Measurements from ENCODE around the gene SPDYE6. TPM values are rescaled to one million over a fixed set of nuclear protein-coding genes. Genes with fewer than 3 reads are reported as not detected.

The SPDYE6 gene
- total and polyA plus RNA-seq, 4 donors = 0.08 to 0.10 TPM; not detected in 2

- WGBS, 2 donors = 79 to 88% methylated on average over 29 to 37 of the region's 37 CpGs
- DNase-seq (no peak), ATAC-seq (ENCODE audit: insufficient read depth, low FRiP score) (no peak)
- H3K36me3 ChIP-seq (ENCODE audit: control insufficient read depth in 4 of 4, insufficient read depth in 4 of 4, low read length in 4 of 4) = peaks cover 0 to 5% (median 0%) of the 10 kb centered on the region in 4 donors
- H3K9ac ChIP-seq (ENCODE audit: insufficient read depth in 1 of 2, low read length in 2 of 2) = no peak overlapping the region
- no peak overlapping the region for H3K4me3 ChIP-seq
- H3K27ac ChIP-seq (ENCODE audit: low read depth in 1 of 2, low read length in 1 of 2) = no peak overlapping the region
- no peaks in the 10 kb centered on the region for H3K9me3 ChIP-seq (ENCODE audit: control insufficient read depth in 4 of 4, insufficient read depth in 3 of 4, low read length in 3 of 4)
- TF ChIP-seq, protein P1, sequence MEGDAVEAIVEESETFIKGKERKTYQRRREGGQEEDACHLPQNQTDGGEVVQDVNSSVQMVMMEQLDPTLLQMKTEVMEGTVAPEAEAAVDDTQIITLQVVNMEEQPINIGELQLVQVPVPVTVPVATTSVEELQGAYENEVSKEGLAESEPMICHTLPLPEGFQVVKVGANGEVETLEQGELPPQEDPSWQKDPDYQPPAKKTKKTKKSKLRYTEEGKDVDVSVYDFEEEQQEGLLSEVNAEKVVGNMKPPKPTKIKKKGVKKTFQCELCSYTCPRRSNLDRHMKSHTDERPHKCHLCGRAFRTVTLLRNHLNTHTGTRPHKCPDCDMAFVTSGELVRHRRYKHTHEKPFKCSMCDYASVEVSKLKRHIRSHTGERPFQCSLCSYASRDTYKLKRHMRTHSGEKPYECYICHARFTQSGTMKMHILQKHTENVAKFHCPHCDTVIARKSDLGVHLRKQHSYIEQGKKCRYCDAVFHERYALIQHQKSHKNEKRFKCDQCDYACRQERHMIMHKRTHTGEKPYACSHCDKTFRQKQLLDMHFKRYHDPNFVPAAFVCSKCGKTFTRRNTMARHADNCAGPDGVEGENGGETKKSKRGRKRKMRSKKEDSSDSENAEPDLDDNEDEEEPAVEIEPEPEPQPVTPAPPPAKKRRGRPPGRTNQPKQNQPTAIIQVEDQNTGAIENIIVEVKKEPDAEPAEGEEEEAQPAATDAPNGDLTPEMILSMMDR (IDR thresholded peaks at IDR 0.05; ENCODE audit: control extremely low read depth, extremely low read depth) = no peak
- no peaks in the 10 kb centered on the region for H3K27me3 ChIP-seq (ENCODE audit: control insufficient read depth in 3 of 3, insufficient read depth in 3 of 3, low read length in 2 of 3)
- peaks cover 0 to 12% (median 0%) of the 10 kb centered on the region in 5 donors for H3K4me1 ChIP-seq (ENCODE audit: control insufficient read depth in 5 of 5, insufficient read depth in 5 of 5, low read length in 5 of 5)
Measured at GRCh38 chr7:102320601-102321350, 35.5 kb downstream of the SPDYE6 start.

DNA sequence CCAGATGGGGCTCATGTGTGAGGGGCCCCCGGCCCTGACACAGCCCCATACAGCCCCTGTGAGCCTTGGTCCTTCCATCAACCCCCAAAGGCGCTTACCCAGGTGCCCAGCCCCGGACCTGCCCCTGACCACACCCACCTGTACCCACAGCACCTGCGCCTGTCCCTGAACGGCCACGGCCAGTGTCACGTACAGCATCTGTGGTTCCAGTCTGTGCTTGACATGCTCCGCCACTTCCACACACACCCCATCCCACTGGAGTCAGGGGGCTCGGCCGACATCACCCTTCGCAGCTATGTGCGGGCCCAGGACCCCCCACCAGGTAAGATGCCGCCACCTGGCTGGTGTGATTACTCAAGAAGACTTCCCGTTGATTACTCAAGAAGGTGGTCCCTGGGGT lies 36.1 kb downstream of the SPDYE6 start:
- H3K27ac ChIP-seq (ENCODE audit: low read depth in 1 of 2, low read length in 1 of 2) = no peak overlapping the region
- peaks cover 0 to 5% (median 0%) of the 10 kb centered on the region in 4 donors for H3K36me3 ChIP-seq (ENCODE audit: control insufficient read depth in 4 of 4, insufficient read depth in 4 of 4, low read length in 4 of 4)
- H3K9me3 ChIP-seq (ENCODE audit: control insufficient read depth in 4 of 4, insufficient read depth in 3 of 4, low read length in 3 of 4) = no peaks in the 10 kb centered on the region
- no peaks in the 10 kb centered on the region for H3K27me3 ChIP-seq (ENCODE audit: control insufficient read depth in 3 of 3, insufficient read depth in 3 of 3, low read length in 2 of 3)
- peaks cover 0 to 12% (median 0%) of the 10 kb centered on the region in 5 donors for H3K4me1 ChIP-seq (ENCODE audit: control insufficient read depth in 5 of 5, insufficient read depth in 5 of 5, low read length in 5 of 5)
- H3K9ac ChIP-seq (ENCODE audit: insufficient read depth in 1 of 2, low read length in 2 of 2) = no peak overlapping the region
- TF ChIP-seq, protein P1 (IDR thresholded peaks at IDR 0.05; ENCODE audit: control extremely low read depth, extremely low read depth) = no peak
- WGBS, 2 donors = 93 to 95% methylated on average over 14 of the region's 14 CpGs
- no peak overlapping the region for H3K4me3 ChIP-seq
- DNase-seq (no peak), ATAC-seq (ENCODE audit: insufficient read depth, low FRiP score) (no peak)

DNA sequence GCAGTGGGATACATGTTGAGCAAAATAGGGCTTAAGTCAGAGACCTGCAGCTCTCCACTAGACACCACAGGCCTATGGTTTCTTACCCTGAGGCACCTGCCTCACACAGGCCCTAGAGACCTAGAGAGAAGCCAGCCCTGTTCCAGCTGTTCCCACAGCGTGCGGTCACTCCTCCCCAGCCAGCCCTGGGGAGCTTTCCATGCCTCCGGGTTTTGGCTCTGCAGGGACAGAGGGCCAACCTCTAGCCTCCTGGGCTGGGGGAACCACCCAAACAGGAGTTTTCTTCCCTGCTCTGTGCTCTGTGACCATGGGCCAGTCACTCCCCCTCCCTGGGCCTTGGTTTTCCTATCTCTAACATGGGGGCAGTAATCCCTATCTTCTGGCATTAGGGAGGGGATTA lies 36.6 kb downstream of the SPDYE6 start:
- no peaks in the 10 kb centered on the region for H3K9me3 ChIP-seq (ENCODE audit: control insufficient read depth in 4 of 4, insufficient read depth in 3 of 4, low read length in 3 of 4)
- H3K36me3 ChIP-seq (ENCODE audit: control insufficient read depth in 4 of 4, insufficient read depth in 4 of 4, low read length in 4 of 4) = peaks cover 0 to 5% (median 0%) of the 10 kb centered on the region in 4 donors
- H3K27ac ChIP-seq (ENCODE audit: low read depth in 1 of 2, low read length in 1 of 2) = no peak overlapping the region
- ATAC-seq (ENCODE audit: insufficient read depth, low FRiP score) = no peak
- no peak overlapping the region for H3K4me3 ChIP-seq
- peaks cover 0 to 12% (median 0%) of the 10 kb centered on the region in 5 donors for H3K4me1 ChIP-seq (ENCODE audit: control insufficient read depth in 5 of 5, insufficient read depth in 5 of 5, low read length in 5 of 5)
- TF ChIP-seq, protein P1 (IDR thresholded peaks at IDR 0.05; ENCODE audit: control extremely low read depth, extremely low read depth) = no peak
- no peak overlapping the region for H3K9ac ChIP-seq (ENCODE audit: insufficient read depth in 1 of 2, low read length in 2 of 2)
- no peaks in the 10 kb centered on the region for H3K27me3 ChIP-seq (ENCODE audit: control insufficient read depth in 3 of 3, insufficient read depth in 3 of 3, low read length in 2 of 3)
- DNase-seq = no peak
- WGBS, 2 donors = 96 to 97% methylated on average over 3 of the region's 3 CpGs

Measured in lung (tissue), 12 donors.